WTC11 (cell line): ENCODE measurements around the gene UGT1A5. TPM values are rescaled to one million over a fixed set of nuclear protein-coding genes. Genes with fewer than 3 reads are reported as not detected.

ENCODE experiments used
- ATAC-seq: fragments of 200-7000 bp; cut with Tn5 transposase; 2 replicates; pipeline ENCODE4 v1.10.0; 2021; ENCODE audit warnings: mild to moderate bottlenecking, moderate library complexity
- CTCF ChIA-PET: fragments of 300-600 bp; sonication (Branson Sonifier 250); formaldehyde crosslinking; loops from one replicate; lab custom pipeline; 2021; ENCODE audit warnings: antibody characterized with exemption; lab: Charles Lee
- POLR2A ChIA-PET: fragments of 350-600 bp; sonication (Branson Sonifier 250); formaldehyde crosslinking; loops from one replicate; lab custom pipeline; 2021; ENCODE audit warnings: antibody characterized with exemption; lab: Charles Lee
- DNase-seq: peaks from one replicate; pipeline ENCODE4 v3.0.0; 2021; ENCODE audit warnings: low spot score
- H3K27ac Mint-ChIP-seq: 2 replicates; pipeline ENCODE4 v1.8.0; 2021; ENCODE audit warnings: mixed read lengths
- H3K27me3 Mint-ChIP-seq: 2 replicates; pipeline ENCODE4 v1.8.0; 2021; ENCODE audit warnings: low read depth, mild to moderate bottlenecking, moderate library complexity, mixed read lengths
- H3K36me3 Mint-ChIP-seq: 2 replicates; pipeline ENCODE4 v1.8.0; 2021; ENCODE audit warnings: mixed read lengths
- H3K4me1 Mint-ChIP-seq: 2 replicates; pipeline ENCODE4 v1.8.0; 2022; ENCODE audit warnings: mixed read lengths
- H3K4me3 Mint-ChIP-seq: 2 replicates; pipeline ENCODE4 v1.8.0; 2021; ENCODE audit warnings: mild to moderate bottlenecking, moderate library complexity, mixed read lengths
- H3K9me3 Mint-ChIP-seq: 2 replicates; pipeline ENCODE4 v1.8.0; 2021; ENCODE audit warnings: mixed read lengths
- CREM ChIP-seq: sonication (generic); formaldehyde crosslinking; IDR thresholded peaks from 2 replicates; pipeline ENCODE4 v1.8.1; 2022; ENCODE audit warnings: mild to moderate bottlenecking, missing genetic modification reagents, moderate library complexity
- ESRRA ChIP-seq: sonication (generic); formaldehyde crosslinking; IDR thresholded peaks from 2 replicates; pipeline ENCODE4 v1.8.1; 2022; ENCODE audit warnings: mild to moderate bottlenecking, missing genetic modification reagents, borderline replicate concordance
- GRHL2 ChIP-seq: fragments of 250-450 bp; sonication (Bioruptor Pico); IDR thresholded peaks from 2 replicates; pipeline ENCODE4 v1.8.0; 2022; ENCODE audit warnings: mild to moderate bottlenecking, moderate library complexity; ENCODE audit not compliant: insufficient replicate concordance, severe bottlenecking
- MYBL2 ChIP-seq: sonication (generic); formaldehyde crosslinking; IDR thresholded peaks from 2 replicates; pipeline ENCODE4 v1.8.1; 2023; ENCODE audit warnings: mild to moderate bottlenecking, moderate library complexity, missing genetic modification reagents
- NFE2L1 ChIP-seq: sonication (generic); formaldehyde crosslinking; IDR thresholded peaks from 2 replicates; pipeline ENCODE4 v1.8.1; 2023; ENCODE audit warnings: missing genetic modification reagents
- NR2C2 ChIP-seq: sonication (generic); formaldehyde crosslinking; IDR thresholded peaks from 2 replicates; pipeline ENCODE4 v1.8.0; 2022; ENCODE audit warnings: mild to moderate bottlenecking, missing genetic modification reagents
- RORB ChIP-seq: fragments of 250-450 bp; sonication (Bioruptor Pico); IDR thresholded peaks from 2 replicates; pipeline ENCODE4 v1.9.0; 2021; ENCODE audit warnings: mild to moderate bottlenecking
- SOX15 ChIP-seq: fragments of 250-450 bp; sonication (Bioruptor Pico); IDR thresholded peaks from 2 replicates; pipeline ENCODE4 v1.9.0; 2021; ENCODE audit warnings: mild to moderate bottlenecking
- ZNF138 ChIP-seq: sonication (generic); formaldehyde crosslinking; conservative IDR thresholded peaks from 2 replicates; pipeline ENCODE4 v1.8.1; 2022; ENCODE audit warnings: mild to moderate bottlenecking, moderate library complexity, missing genetic modification reagents
- ZNF219 ChIP-seq: sonication (generic); formaldehyde crosslinking; IDR thresholded peaks from 2 replicates; pipeline ENCODE4 v1.8.0; 2023; ENCODE audit warnings: missing genetic modification reagents, mild to moderate bottlenecking, borderline replicate concordance
- ZNF671 ChIP-seq: fragments of 250-450 bp; sonication (Bioruptor Pico); IDR thresholded peaks from 2 replicates; pipeline ENCODE4 v1.8.0; 2021; ENCODE audit warnings: mild to moderate bottlenecking
- total RNA-seq: library from RNA; stranded (reverse); gene quantifications from 3 replicates; pipeline ENCODE4 v1.2.3, GENCODE V29; 2021
- TF ChIP-seq, protein P1 (sequence below): sonication (generic); formaldehyde crosslinking; IDR thresholded peaks from 2 replicates; pipeline ENCODE4 v1.8.1; 2022; ENCODE audit warnings: mild to moderate bottlenecking, missing genetic modification reagents, moderate library complexity, borderline replicate concordance
- TF ChIP-seq, protein P2 (sequence below): fragments of 250-450 bp; sonication (Bioruptor Pico); conservative IDR thresholded peaks from 2 replicates; pipeline ENCODE4 v1.9.0; 2021; ENCODE audit warnings: mild to moderate bottlenecking
- TF ChIP-seq, protein P3 (sequence below): sonication (generic); formaldehyde crosslinking; IDR thresholded peaks from 2 replicates; pipeline ENCODE4 v1.8.1; 2022; ENCODE audit warnings: low read depth, missing genetic modification reagents, borderline replicate concordance
- TF ChIP-seq, protein P4 (sequence below): sonication (generic); formaldehyde crosslinking; IDR thresholded peaks from 2 replicates; pipeline ENCODE4 v1.8.0; 2023; ENCODE audit warnings: missing genetic modification reagents, mild to moderate bottlenecking, borderline replicate concordance
- TF ChIP-seq, protein P5 (sequence below): sonication (generic); formaldehyde crosslinking; IDR thresholded peaks from 2 replicates; pipeline ENCODE4 v1.8.1; 2023; ENCODE audit warnings: mild to moderate bottlenecking, missing genetic modification reagents, moderate library complexity
- TF ChIP-seq, protein P6 (sequence below): sonication (generic); formaldehyde crosslinking; IDR thresholded peaks from 2 replicates; pipeline ENCODE4 v1.8.0; 2022; ENCODE audit warnings: mild to moderate bottlenecking, missing genetic modification reagents
- TF ChIP-seq, protein P7 (sequence below): fragments of 250-450 bp; sonication (Bioruptor Pico); IDR thresholded peaks from 2 replicates; pipeline ENCODE4 v2.1.2; 2022; ENCODE audit warnings: mild to moderate bottlenecking, moderate library complexity

The UGT1A5 gene
- total RNA-seq, 1 experiment from 2014 or later, result not detected

DNA sequence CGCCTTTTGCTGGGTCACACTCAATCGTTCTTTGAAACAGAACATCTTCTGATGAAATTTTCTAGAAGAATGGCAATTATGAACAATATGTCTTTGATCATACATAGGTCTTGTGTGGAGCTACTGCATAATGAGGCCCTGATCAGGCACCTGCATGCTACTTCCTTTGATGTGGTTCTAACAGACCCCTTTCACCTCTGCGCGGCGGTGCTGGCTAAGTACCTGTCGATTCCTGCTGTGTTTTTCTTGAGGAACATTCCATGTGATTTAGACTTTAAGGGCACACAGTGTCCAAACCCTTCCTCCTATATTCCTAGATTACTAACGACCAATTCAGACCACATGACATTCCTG is 532 bp downstream of the UGT1A5 start (continued):
- TF ChIP-seq, protein P1, sequence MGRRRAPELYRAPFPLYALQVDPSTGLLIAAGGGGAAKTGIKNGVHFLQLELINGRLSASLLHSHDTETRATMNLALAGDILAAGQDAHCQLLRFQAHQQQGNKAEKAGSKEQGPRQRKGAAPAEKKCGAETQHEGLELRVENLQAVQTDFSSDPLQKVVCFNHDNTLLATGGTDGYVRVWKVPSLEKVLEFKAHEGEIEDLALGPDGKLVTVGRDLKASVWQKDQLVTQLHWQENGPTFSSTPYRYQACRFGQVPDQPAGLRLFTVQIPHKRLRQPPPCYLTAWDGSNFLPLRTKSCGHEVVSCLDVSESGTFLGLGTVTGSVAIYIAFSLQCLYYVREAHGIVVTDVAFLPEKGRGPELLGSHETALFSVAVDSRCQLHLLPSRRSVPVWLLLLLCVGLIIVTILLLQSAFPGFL (CRISPR knock-in tag), result no peak
- TF ChIP-seq MYBL2 (CRISPR knock-in tag), result no peak
- TF ChIP-seq SOX15, result no peak

DNA sequence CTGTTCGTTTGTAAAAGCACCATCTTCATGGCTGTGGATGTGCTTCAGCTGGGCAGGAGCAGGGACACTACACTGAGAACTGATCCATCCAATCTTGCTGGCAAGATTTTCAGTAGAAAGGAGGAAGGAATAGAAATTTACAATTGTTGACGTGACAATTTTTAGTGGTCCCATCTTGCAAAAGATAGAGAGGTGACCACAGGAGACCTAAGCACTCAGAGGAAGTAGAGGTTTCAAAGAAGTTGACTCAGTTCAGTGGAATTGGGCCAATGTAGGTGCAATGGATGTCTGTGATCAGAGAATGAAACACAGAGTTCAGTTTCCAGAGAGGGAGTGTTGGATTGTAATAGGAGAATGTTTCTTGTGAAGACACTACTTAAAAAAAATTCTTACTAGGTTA is 1.4 kb downstream of the UGT1A5 start:
- Mint-ChIP-seq H3K4me3 (no peak overlapping the region), H3K4me1 (peaks cover 4% of the 10 kb centered on the region; the same call in 1 of the 2 replicates), H3K27me3 (peaks cover 7% of the 10 kb centered on the region; the same call in 1 of the 2 replicates), H3K36me3 (no peaks in the 10 kb centered on the region), H3K27ac (no peak overlapping the region), H3K9me3 (peaks cover 15% of the 10 kb centered on the region)
- ATAC-seq, result no peak
- CTCF ChIA-PET, result no interaction called here
- TF ChIP-seq ZNF219 (CRISPR knock-in tag) (no peak), NR2C2 (CRISPR knock-in tag) (no peak), ZNF138 (no peak), CREM (CRISPR knock-in tag) (no peak)
- TF ChIP-seq, protein P2, sequence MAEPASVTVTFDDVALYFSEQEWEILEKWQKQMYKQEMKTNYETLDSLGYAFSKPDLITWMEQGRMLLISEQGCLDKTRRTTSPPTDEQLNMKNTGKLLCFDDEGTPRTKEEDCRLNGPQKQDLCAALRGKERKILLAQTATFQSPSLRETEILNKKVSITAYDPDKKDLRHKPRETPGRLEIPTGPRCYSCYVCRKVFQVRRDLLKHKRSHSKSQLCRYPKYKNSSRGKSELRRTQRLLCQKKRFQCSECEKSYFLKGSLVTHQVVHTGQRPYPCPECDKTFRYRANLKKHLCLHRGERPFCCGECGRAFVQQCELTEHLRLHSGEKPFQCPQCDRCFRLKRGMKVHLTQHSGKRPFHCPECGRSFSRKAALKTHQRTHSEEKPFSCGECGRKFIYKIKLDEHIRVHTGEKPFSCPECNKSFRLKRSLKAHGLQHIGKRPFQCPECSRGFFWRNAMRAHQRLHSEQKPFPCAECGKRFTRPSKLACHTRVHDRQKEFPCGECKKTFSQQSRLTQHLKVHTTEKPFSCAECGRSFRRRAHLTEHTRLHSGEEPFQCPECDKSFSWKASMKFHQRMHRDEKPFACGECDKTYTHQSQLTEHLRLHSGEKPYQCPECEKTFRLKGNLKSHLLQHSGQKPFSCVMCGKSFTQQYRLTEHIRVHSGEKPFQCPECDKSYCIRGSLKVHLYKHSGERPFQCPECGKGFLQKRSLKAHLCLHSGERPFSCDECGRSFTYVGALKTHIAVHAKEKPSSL (CRISPR knock-in tag), result no peak
- POLR2A ChIA-PET, result no interaction called here
- no peak for DNase-seq

DNA sequence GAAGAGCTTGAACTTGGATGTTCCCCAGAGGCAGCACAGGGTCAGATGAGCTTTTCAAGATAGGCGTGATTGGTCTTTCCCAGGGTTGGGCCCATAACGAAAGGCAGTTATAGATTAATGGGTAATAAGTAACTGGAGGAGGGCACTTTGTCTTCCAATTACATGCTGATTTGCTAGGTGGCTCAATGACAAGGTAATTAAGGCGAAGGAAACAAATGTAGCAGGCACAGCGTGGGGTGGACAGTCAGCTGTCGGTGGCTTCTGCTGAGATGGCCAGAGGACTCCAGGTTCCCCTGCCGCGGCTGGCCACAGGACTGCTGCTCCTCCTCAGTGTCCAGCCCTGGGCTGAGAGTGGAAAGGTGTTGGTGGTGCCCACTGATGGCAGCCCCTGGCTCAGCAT is 5.8 kb downstream of the UGT1A5 start, which contains the start of gene UGT1A4:
UGT1A4 (plus strand) TSS at position 185 of the 400 bp plus-strand sequence; CDS start at position 270, 85 bp downstream.
- no peak for DNase-seq
- CTCF ChIA-PET, result no interaction called here
- Mint-ChIP-seq H3K9me3 (peaks cover 34% of the 10 kb centered on the region), H3K4me1 (no peaks in the 10 kb centered on the region), H3K4me3 (no peak within 1 kb of the TSS), H3K36me3 (no peaks in the 10 kb centered on the region), H3K27ac (no peak within 1 kb of the TSS), H3K27me3 (peaks cover 7% of the 10 kb centered on the region; the same call in 1 of the 2 replicates)
- POLR2A ChIA-PET, result no interaction called here
- ATAC-seq, result no peak
- TF ChIP-seq ZNF671 (CRISPR knock-in tag), result no peak
- TF ChIP-seq, protein P3, sequence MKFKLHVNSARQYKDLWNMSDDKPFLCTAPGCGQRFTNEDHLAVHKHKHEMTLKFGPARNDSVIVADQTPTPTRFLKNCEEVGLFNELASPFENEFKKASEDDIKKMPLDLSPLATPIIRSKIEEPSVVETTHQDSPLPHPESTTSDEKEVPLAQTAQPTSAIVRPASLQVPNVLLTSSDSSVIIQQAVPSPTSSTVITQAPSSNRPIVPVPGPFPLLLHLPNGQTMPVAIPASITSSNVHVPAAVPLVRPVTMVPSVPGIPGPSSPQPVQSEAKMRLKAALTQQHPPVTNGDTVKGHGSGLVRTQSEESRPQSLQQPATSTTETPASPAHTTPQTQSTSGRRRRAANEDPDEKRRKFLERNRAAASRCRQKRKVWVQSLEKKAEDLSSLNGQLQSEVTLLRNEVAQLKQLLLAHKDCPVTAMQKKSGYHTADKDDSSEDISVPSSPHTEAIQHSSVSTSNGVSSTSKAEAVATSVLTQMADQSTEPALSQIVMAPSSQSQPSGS (CRISPR knock-in tag), result no peak
- TF ChIP-seq, protein P4, sequence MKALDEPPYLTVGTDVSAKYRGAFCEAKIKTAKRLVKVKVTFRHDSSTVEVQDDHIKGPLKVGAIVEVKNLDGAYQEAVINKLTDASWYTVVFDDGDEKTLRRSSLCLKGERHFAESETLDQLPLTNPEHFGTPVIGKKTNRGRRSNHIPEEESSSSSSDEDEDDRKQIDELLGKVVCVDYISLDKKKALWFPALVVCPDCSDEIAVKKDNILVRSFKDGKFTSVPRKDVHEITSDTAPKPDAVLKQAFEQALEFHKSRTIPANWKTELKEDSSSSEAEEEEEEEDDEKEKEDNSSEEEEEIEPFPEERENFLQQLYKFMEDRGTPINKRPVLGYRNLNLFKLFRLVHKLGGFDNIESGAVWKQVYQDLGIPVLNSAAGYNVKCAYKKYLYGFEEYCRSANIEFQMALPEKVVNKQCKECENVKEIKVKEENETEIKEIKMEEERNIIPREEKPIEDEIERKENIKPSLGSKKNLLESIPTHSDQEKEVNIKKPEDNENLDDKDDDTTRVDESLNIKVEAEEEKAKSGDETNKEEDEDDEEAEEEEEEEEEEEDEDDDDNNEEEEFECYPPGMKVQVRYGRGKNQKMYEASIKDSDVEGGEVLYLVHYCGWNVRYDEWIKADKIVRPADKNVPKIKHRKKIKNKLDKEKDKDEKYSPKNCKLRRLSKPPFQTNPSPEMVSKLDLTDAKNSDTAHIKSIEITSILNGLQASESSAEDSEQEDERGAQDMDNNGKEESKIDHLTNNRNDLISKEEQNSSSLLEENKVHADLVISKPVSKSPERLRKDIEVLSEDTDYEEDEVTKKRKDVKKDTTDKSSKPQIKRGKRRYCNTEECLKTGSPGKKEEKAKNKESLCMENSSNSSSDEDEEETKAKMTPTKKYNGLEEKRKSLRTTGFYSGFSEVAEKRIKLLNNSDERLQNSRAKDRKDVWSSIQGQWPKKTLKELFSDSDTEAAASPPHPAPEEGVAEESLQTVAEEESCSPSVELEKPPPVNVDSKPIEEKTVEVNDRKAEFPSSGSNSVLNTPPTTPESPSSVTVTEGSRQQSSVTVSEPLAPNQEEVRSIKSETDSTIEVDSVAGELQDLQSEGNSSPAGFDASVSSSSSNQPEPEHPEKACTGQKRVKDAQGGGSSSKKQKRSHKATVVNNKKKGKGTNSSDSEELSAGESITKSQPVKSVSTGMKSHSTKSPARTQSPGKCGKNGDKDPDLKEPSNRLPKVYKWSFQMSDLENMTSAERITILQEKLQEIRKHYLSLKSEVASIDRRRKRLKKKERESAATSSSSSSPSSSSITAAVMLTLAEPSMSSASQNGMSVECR (CRISPR knock-in tag), result no peak
- TF ChIP-seq, protein P5, sequence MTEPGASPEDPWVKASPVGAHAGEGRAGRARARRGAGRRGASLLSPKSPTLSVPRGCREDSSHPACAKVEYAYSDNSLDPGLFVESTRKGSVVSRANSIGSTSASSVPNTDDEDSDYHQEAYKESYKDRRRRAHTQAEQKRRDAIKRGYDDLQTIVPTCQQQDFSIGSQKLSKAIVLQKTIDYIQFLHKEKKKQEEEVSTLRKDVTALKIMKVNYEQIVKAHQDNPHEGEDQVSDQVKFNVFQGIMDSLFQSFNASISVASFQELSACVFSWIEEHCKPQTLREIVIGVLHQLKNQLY (CRISPR knock-in tag), result no peak
- no peak for TF ChIP-seq GRHL2 (CRISPR knock-in tag)
- no peak for TF ChIP-seq NFE2L1 (CRISPR knock-in tag)
- TF ChIP-seq, protein P6, sequence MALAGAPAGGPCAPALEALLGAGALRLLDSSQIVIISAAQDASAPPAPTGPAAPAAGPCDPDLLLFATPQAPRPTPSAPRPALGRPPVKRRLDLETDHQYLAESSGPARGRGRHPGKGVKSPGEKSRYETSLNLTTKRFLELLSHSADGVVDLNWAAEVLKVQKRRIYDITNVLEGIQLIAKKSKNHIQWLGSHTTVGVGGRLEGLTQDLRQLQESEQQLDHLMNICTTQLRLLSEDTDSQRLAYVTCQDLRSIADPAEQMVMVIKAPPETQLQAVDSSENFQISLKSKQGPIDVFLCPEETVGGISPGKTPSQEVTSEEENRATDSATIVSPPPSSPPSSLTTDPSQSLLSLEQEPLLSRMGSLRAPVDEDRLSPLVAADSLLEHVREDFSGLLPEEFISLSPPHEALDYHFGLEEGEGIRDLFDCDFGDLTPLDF, result no peak
- TF ChIP-seq, protein P7, sequence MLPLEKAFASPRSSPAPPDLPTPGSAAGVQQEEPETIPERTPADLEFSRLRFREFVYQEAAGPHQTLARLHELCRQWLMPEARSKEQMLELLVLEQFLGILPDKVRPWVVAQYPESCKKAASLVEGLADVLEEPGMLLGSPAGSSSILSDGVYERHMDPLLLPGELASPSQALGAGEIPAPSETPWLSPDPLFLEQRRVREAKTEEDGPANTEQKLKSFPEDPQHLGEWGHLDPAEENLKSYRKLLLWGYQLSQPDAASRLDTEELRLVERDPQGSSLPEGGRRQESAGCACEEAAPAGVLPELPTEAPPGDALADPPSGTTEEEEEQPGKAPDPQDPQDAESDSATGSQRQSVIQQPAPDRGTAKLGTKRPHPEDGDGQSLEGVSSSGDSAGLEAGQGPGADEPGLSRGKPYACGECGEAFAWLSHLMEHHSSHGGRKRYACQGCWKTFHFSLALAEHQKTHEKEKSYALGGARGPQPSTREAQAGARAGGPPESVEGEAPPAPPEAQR (CRISPR knock-in tag), result no peak
- TF ChIP-seq RORB, result no peak
- no peak for TF ChIP-seq ESRRA (CRISPR knock-in tag)
